DND-41 (cell line): ENCODE data around the gene PRPSAP1.

Source experiments
- ATAC-seq: fragments of 200-7000 bp; cut with Tn5 transposase; 3 replicates; pipeline ENCODE4 v1.9.1; 2021; ENCODE audit warnings: low read depth; ENCODE audit not compliant: insufficient read depth
- DNase-seq: peaks from one replicate; pipeline ENCODE4 v3.0.0-alpha.2; 2020
- H2AFZ ChIP-seq: 2 replicates; pipeline ENCODE4 v1.6.0; 2012; ENCODE audit warnings: low read depth, low read length
- H3K27ac ChIP-seq: 2 replicates; pipeline ENCODE4 v1.5.1; 2012; ENCODE audit warnings: low read length, inconsistent platforms
- H3K27me3 ChIP-seq: fragments of 200-600 bp; sonication (generic); 2 replicates; pipeline ENCODE4 v1.6.0; 2012; ENCODE audit warnings: low read length, mild to moderate bottlenecking, inconsistent platforms; ENCODE audit not compliant: insufficient read depth, poor library complexity
- H3K36me3 ChIP-seq: 2 replicates; pipeline ENCODE4 v1.5.1; 2012; ENCODE audit warnings: low read length, inconsistent platforms; ENCODE audit not compliant: insufficient read depth
- H3K4me1 ChIP-seq: 2 replicates; pipeline ENCODE4 v1.5.1; 2012; ENCODE audit warnings: mild to moderate bottlenecking, low read length; ENCODE audit not compliant: insufficient read depth
- H3K4me2 ChIP-seq: 2 replicates; pipeline ENCODE4 v1.6.0; 2012; ENCODE audit warnings: mild to moderate bottlenecking, moderate library complexity, low read length, inconsistent platforms; ENCODE audit not compliant: insufficient read depth
- H3K4me3 ChIP-seq, 2 experiments: fragments of 200-600 bp in 1 of 2; shearing (Covaris generic) in 1 of 2; 2 replicates each; pipeline ENCODE4 v1.5.1; 2012 to 2016; ENCODE audit warnings: inconsistent platforms in 2 of 2, low read length in 2 of 2, mild to moderate bottlenecking in 2 of 2, low read depth in 1 of 2, moderate library complexity in 1 of 2
- H3K79me2 ChIP-seq: 2 replicates; pipeline ENCODE4 v1.6.0; 2012; ENCODE audit warnings: low read length, inconsistent platforms; ENCODE audit not compliant: insufficient read depth
- H3K9ac ChIP-seq: 2 replicates; pipeline ENCODE4 v1.6.0; 2012; ENCODE audit warnings: low read depth, mild to moderate bottlenecking, inconsistent platforms, low read length, moderate library complexity
- H3K9me3 ChIP-seq: 2 replicates; pipeline ENCODE4 v1.5.1; 2012; ENCODE audit warnings: low read length, moderate library complexity, mild to moderate bottlenecking, inconsistent platforms; ENCODE audit not compliant: insufficient read depth, severe bottlenecking
- H4K20me1 ChIP-seq: 2 replicates; pipeline ENCODE4 v1.6.0; 2012; ENCODE audit warnings: low read length; ENCODE audit not compliant: insufficient read depth
- CTCF ChIP-seq: IDR thresholded peaks from 2 replicates; pipeline ENCODE4 v1.5.1; 2012; ENCODE audit warnings: borderline replicate concordance, low read length, moderate library complexity, mild to moderate bottlenecking; ENCODE audit not compliant: poor library complexity, severe bottlenecking; ENCODE audit errors: extremely low read depth
- EZH2 ChIP-seq: IDR thresholded peaks from 3 replicates; pipeline ENCODE4 v1.6.1; 2012; ENCODE audit warnings: borderline replicate concordance, low read depth, mild to moderate bottlenecking, moderate library complexity, low read length, inconsistent platforms; ENCODE audit not compliant: severe bottlenecking

Gene PRPSAP1

GRCh38 chr17:76261421-76262215 lies 92.1 kb downstream of the PRPSAP1 start:
- Histone ChIP-seq H3K4me1 (peaks cover 24% of the 10 kb centered on the region), H3K36me3 (peaks cover 11% of the 10 kb centered on the region), H3K27me3 (no peaks in the 10 kb centered on the region), H3K27ac (no peak overlapping the region), H2AFZ (peak overlapping the region; percentile 36; the same call in 1 of the 2 replicates), H3K4me2 (no peak overlapping the region), H4K20me1 (peaks cover 5% of the 10 kb centered on the region), H3K9me3 (no peaks in the 10 kb centered on the region), H3K9ac (0 out of 2 replicates have a peak overlapping the region, but pooled peaks have one; percentile 3), H3K79me2 (peaks cover 14% of the 10 kb centered on the region), H3K4me3 (no peak overlapping the region)
- DNase-seq (no peak), ATAC-seq (no peak)
- no peak for TF ChIP-seq EZH2
- no peak for TF ChIP-seq CTCF

- Histone ChIP-seq H3K4me3 (no peak overlapping the region), H4K20me1 (no peaks in the 10 kb centered on the region), H3K27ac (no peak overlapping the region), H3K36me3 (peaks cover 1% of the 10 kb centered on the region; the same call in 1 of the 2 replicates), H3K9me3 (no peaks in the 10 kb centered on the region), H3K79me2 (peaks cover 4% of the 10 kb centered on the region), H3K9ac (no peak overlapping the region), H2AFZ (no peak overlapping the region), H3K27me3 (no peaks in the 10 kb centered on the region), H3K4me2 (no peak overlapping the region), H3K4me1 (peaks cover 26% of the 10 kb centered on the region)
- no peak for DNase-seq
- ATAC-seq, result no peak
- TF ChIP-seq CTCF (no peak), EZH2 (no peak)
Measured at GRCh38 chr17:76260669-76261068, 93.0 kb downstream of the PRPSAP1 start.

- no peak for TF ChIP-seq CTCF
- no peak for TF ChIP-seq EZH2
- H3K9me3 ChIP-seq, result no peaks in the 10 kb centered on the region
- H3K4me1 ChIP-seq, result peaks cover 26% of the 10 kb centered on the region
- H3K9ac ChIP-seq, result no peak overlapping the region
- no peaks in the 10 kb centered on the region for H3K36me3 ChIP-seq
- DNase-seq, result no peak
- H3K79me2 ChIP-seq, result no peaks in the 10 kb centered on the region
- no peak overlapping the region for H3K4me3 ChIP-seq
- ATAC-seq, result no peak
- no peaks in the 10 kb centered on the region for H3K27me3 ChIP-seq
- H4K20me1 ChIP-seq, result no peaks in the 10 kb centered on the region
- no peak overlapping the region for H3K4me2 ChIP-seq
- no peak overlapping the region for H3K27ac ChIP-seq
- H2AFZ ChIP-seq, result no peak overlapping the region
Measured at GRCh38 chr17:76260220-76260619, 93.5 kb downstream of the PRPSAP1 start.
